NB4 (cell line): Measurements from ENCODE around the gene ACTN1.

ENCODE experiments used
- TF ChIP-seq, protein P1 (sequence below): IDR thresholded peaks from one replicate; pipeline ENCODE4 v1.5.1; 2012; ENCODE audit warnings: low read depth, low read length
- TF ChIP-seq, protein P2 (sequence below): IDR thresholded peaks from 2 replicates; pipeline ENCODE4 v1.6.1; 2011; ENCODE audit warnings: low read depth, low read length

DNA sequence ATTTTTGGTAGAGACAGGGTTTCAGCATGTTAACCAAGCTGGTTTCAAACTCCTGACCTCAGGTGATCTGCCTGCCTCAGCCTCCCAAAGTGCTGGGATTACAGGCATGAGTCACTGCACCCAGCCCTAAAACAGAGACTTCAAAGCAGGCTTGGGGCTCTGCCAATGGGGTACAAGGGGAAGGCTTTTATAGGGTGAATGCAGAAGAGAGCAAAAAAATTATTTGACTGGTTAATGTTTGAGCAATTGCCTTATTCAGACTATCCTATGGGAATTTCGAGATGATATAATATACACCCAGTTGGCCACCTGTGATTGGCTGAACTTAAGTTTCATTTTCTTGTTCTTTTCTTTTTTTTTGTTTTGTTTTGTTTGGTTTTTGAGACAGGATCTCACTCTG, 31.5 kb upstream of the ACTN1 start:
- TF ChIP-seq, protein P1, sequence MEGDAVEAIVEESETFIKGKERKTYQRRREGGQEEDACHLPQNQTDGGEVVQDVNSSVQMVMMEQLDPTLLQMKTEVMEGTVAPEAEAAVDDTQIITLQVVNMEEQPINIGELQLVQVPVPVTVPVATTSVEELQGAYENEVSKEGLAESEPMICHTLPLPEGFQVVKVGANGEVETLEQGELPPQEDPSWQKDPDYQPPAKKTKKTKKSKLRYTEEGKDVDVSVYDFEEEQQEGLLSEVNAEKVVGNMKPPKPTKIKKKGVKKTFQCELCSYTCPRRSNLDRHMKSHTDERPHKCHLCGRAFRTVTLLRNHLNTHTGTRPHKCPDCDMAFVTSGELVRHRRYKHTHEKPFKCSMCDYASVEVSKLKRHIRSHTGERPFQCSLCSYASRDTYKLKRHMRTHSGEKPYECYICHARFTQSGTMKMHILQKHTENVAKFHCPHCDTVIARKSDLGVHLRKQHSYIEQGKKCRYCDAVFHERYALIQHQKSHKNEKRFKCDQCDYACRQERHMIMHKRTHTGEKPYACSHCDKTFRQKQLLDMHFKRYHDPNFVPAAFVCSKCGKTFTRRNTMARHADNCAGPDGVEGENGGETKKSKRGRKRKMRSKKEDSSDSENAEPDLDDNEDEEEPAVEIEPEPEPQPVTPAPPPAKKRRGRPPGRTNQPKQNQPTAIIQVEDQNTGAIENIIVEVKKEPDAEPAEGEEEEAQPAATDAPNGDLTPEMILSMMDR = no peak
- TF ChIP-seq, protein P2, sequence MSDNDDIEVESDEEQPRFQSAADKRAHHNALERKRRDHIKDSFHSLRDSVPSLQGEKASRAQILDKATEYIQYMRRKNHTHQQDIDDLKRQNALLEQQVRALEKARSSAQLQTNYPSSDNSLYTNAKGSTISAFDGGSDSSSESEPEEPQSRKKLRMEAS = no peak
